Right kidney (tissue), 1 donor: ENCODE data around the gene SCO2.

Source experiments
- DNase-seq: peaks from one replicate; pipeline ENCODE4 v3.0.0-alpha.2; 2016

SCO2 gene

GRCh38 chr22:50498322-50498890 is 27.0 kb downstream of the SCO2 start:
- peak; percentile 53 for DNase-seq

- DNase-seq: no peak
Measured at GRCh38 chr22:50497093-50497492, 28.3 kb downstream of the SCO2 start.

GRCh38 chr22:50490531-50491308 is 34.7 kb downstream of the SCO2 start:
- DNase-seq: no peak

GRCh38 chr22:50489363-50490243 is 35.8 kb downstream of the SCO2 start:
- no peak for DNase-seq

GRCh38 chr22:50488886-50489285 is 36.5 kb downstream of the SCO2 start:
- DNase-seq: no peak

- no peak for DNase-seq
Measured at GRCh38 chr22:50488006-50488677, 37.3 kb downstream of the SCO2 start.

GRCh38 chr22:50487290-50488005 is 38.0 kb downstream of the SCO2 start:
- no peak for DNase-seq

- no peak for DNase-seq
Measured at GRCh38 chr22:50486561-50487289, 38.7 kb downstream of the SCO2 start, which contains the start of gene MIOX. Gene MIOX (plus strand): TSS chr22:50486859. CDS start chr22:50486898, 39 bp downstream.

GRCh38 chr22:50485221-50486131 is 39.9 kb downstream of the SCO2 start:
- no peak for DNase-seq

GRCh38 chr22:50483977-50484853 is 41.2 kb downstream of the SCO2 start:
- DNase-seq: no peak

GRCh38 chr22:50483556-50483955 is 41.8 kb downstream of the SCO2 start:
- no peak for DNase-seq

- no peak for DNase-seq
Measured at GRCh38 chr22:50483106-50483505, 42.3 kb downstream of the SCO2 start.

- no peak for DNase-seq
Measured at GRCh38 chr22:50482107-50483074, 43.0 kb downstream of the SCO2 start.

- DNase-seq: no peak
Measured at GRCh38 chr22:50481440-50482106, 43.8 kb downstream of the SCO2 start, which contains the start of gene ADM2. Gene ADM2 (plus strand): TSS chr22:50481543. CDS start chr22:50481848, 305 bp downstream.

GRCh38 chr22:50481045-50481439 is 44.4 kb downstream of the SCO2 start:
- peak; percentile 41 for DNase-seq

GRCh38 chr22:50479721-50480120 is 45.7 kb downstream of the SCO2 start:
- DNase-seq: no peak

- no peak for DNase-seq
Measured at GRCh38 chr22:50477923-50478322, 47.5 kb downstream of the SCO2 start.
